H1 (cell line): ENCODE data around the gene KIAA0513. TPM values are rescaled to one million over a fixed set of nuclear protein-coding genes. Genes with fewer than 3 reads are reported as not detected.

Source experiments
- EP300 ChIP-seq, 2 experiments: IDR thresholded peaks; 1 replicate in 1 of 2; 2 replicates in 1 of 2; pipeline ENCODE4 v1.6.1; 2011 to 2012; ENCODE audit warnings: low read depth in 2 of 2, low read length in 2 of 2, mild to moderate bottlenecking in 2 of 2, borderline replicate concordance in 1 of 2, inconsistent platforms in 1 of 2, moderate library complexity in 1 of 2
- GTF2F1 ChIP-seq: IDR thresholded peaks from 2 replicates; pipeline ENCODE4 v1.6.1; 2012; ENCODE audit warnings: low read depth, low read length, improper control_type of control experiment, borderline replicate concordance
- JUN ChIP-seq: IDR thresholded peaks from 2 replicates; pipeline ENCODE4 v1.6.1; 2011; ENCODE audit warnings: low read depth, mild to moderate bottlenecking, improper control_type of control experiment, low read length
- SIRT6 ChIP-seq: IDR thresholded peaks from one replicate; pipeline ENCODE4 v1.7.1; 2012; ENCODE audit warnings: low read length, inconsistent platforms
- TAF7 ChIP-seq: optimal IDR thresholded peaks from 2 replicates; pipeline ENCODE3; 2011; ENCODE audit warnings: low read depth, mild to moderate bottlenecking, inconsistent platforms, low read length, moderate library complexity, borderline replicate concordance
- TCF12 ChIP-seq: IDR thresholded peaks from 2 replicates; pipeline ENCODE4 v1.6.1; 2011; ENCODE audit warnings: low read depth, mild to moderate bottlenecking, low read length
- TEAD4 ChIP-seq: IDR thresholded peaks from 2 replicates; pipeline ENCODE4 v1.6.1; 2012; ENCODE audit warnings: low read depth, low read length, inconsistent platforms, mixed read lengths
- polyA plus RNA-seq, 7 experiments: library from polyadenylated mRNA; depleted of rRNA in 3 of 7; stranded (reverse) in 5 of 7; unstranded in 2 of 7; fragments of >200 nt in 5 of 7; fragments of 200-250 nt in 2 of 7; gene quantifications; 1 replicate in 5 of 7; 2 replicates in 1 of 7; 4 replicates in 1 of 7; pipeline versions ENCODE4 v1.2.1 to v1.2.3, GENCODE V29; 2011 to 2013; ENCODE audit warnings: missing spikeins in 2 of 7, mixed read lengths in 2 of 7
- total RNA-seq: library from RNA; stranded (reverse); fragmentation: NEBNext Ultra II Directional; extraction: Animal tissue kit (Norgen Biotek cat#: 25700); gene quantifications from 2 replicates; pipeline ENCODE4 v1.2.1, GENCODE V29; 2021
- TF ChIP-seq, protein P1 (sequence below): fragments of 300-600 bp; sonication (generic); IDR thresholded peaks from 2 replicates; pipeline ENCODE4 v1.7.1; 2012; ENCODE audit warnings: low read length, moderate library complexity, mild to moderate bottlenecking, inconsistent platforms; ENCODE audit not compliant: insufficient replicate concordance

Gene KIAA0513
- total and polyA plus RNA-seq, 2 of the 8 experiments (the other 6 are each of a cell fraction or from before 2014, with no cell fraction given), result 2.1 to 6.1 TPM

DNA sequence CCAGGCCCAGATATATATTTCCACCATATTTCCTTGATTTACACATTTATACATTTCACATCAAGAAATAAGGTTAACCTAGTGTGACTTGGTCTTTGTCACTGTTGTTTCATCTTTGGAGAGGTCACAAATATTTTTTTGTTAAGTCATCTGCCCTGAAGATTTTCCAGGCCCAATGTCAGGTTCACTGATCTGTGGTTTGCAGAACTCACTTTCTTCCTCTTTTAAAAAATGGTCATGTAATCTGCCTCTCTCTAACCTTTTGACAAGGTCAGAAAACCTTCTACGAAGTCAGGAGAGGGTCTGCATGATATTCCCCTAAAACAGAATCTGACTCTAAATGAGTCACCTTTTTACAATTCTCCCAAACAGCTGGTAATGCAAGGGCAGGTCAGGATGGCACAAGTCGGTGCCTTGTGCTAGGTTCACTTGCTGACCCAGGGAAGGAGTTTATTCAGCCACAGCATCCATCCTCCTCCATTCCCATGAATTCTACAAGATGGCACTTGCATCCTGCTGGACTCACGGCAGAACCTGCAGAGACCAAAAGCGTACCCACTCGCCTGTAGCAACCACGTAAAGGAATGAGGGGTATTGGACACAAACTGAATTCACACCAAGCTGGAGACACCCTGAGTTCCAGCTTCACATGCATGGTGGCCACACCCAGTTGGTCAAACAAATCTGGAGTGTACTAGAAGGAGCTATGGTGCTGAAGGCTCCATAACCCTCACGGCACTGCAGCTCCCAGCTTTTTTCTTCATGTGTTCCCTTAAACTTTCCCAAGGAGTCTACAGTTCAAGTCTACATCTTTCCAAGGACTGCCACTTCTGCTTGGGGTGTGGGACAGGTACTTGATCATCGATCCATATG lies 1.6 kb upstream of the KIAA0513 start (continued):
- TF ChIP-seq, protein P1, sequence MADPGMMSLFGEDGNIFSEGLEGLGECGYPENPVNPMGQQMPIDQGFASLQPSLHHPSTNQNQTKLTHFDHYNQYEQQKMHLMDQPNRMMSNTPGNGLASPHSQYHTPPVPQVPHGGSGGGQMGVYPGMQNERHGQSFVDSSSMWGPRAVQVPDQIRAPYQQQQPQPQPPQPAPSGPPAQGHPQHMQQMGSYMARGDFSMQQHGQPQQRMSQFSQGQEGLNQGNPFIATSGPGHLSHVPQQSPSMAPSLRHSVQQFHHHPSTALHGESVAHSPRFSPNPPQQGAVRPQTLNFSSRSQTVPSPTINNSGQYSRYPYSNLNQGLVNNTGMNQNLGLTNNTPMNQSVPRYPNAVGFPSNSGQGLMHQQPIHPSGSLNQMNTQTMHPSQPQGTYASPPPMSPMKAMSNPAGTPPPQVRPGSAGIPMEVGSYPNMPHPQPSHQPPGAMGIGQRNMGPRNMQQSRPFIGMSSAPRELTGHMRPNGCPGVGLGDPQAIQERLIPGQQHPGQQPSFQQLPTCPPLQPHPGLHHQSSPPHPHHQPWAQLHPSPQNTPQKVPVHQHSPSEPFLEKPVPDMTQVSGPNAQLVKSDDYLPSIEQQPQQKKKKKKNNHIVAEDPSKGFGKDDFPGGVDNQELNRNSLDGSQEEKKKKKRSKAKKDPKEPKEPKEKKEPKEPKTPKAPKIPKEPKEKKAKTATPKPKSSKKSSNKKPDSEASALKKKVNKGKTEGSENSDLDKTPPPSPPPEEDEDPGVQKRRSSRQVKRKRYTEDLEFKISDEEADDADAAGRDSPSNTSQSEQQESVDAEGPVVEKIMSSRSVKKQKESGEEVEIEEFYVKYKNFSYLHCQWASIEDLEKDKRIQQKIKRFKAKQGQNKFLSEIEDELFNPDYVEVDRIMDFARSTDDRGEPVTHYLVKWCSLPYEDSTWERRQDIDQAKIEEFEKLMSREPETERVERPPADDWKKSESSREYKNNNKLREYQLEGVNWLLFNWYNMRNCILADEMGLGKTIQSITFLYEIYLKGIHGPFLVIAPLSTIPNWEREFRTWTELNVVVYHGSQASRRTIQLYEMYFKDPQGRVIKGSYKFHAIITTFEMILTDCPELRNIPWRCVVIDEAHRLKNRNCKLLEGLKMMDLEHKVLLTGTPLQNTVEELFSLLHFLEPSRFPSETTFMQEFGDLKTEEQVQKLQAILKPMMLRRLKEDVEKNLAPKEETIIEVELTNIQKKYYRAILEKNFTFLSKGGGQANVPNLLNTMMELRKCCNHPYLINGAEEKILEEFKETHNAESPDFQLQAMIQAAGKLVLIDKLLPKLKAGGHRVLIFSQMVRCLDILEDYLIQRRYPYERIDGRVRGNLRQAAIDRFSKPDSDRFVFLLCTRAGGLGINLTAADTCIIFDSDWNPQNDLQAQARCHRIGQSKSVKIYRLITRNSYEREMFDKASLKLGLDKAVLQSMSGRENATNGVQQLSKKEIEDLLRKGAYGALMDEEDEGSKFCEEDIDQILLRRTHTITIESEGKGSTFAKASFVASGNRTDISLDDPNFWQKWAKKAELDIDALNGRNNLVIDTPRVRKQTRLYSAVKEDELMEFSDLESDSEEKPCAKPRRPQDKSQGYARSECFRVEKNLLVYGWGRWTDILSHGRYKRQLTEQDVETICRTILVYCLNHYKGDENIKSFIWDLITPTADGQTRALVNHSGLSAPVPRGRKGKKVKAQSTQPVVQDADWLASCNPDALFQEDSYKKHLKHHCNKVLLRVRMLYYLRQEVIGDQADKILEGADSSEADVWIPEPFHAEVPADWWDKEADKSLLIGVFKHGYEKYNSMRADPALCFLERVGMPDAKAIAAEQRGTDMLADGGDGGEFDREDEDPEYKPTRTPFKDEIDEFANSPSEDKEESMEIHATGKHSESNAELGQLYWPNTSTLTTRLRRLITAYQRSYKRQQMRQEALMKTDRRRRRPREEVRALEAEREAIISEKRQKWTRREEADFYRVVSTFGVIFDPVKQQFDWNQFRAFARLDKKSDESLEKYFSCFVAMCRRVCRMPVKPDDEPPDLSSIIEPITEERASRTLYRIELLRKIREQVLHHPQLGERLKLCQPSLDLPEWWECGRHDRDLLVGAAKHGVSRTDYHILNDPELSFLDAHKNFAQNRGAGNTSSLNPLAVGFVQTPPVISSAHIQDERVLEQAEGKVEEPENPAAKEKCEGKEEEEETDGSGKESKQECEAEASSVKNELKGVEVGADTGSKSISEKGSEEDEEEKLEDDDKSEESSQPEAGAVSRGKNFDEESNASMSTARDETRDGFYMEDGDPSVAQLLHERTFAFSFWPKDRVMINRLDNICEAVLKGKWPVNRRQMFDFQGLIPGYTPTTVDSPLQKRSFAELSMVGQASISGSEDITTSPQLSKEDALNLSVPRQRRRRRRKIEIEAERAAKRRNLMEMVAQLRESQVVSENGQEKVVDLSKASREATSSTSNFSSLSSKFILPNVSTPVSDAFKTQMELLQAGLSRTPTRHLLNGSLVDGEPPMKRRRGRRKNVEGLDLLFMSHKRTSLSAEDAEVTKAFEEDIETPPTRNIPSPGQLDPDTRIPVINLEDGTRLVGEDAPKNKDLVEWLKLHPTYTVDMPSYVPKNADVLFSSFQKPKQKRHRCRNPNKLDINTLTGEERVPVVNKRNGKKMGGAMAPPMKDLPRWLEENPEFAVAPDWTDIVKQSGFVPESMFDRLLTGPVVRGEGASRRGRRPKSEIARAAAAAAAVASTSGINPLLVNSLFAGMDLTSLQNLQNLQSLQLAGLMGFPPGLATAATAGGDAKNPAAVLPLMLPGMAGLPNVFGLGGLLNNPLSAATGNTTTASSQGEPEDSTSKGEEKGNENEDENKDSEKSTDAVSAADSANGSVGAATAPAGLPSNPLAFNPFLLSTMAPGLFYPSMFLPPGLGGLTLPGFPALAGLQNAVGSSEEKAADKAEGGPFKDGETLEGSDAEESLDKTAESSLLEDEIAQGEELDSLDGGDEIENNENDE, result no peak
- TF ChIP-seq TAF7, result no peak
- no peak for TF ChIP-seq EP300 (IDR thresholded peaks at IDR 0.05; ENCODE audit: borderline replicate concordance in 1 of 2, low read depth in 2 of 2, low read length in 2 of 2)
- no peak for TF ChIP-seq SIRT6
- TF ChIP-seq JUN, result no peak
- TF ChIP-seq TEAD4, result no peak
- TF ChIP-seq TCF12, result no peak
- no peak for TF ChIP-seq GTF2F1
- TF ChIP-seq, all 59 proteins: peak for 0
